H1 (cell line): ENCODE data around the gene AHDC1. TPM values are rescaled to one million over a fixed set of nuclear protein-coding genes. Genes with fewer than 3 reads are reported as not detected.

Experiments used
- CTCF ChIA-PET: fragments of 300-600 bp; sonication (Branson Sonifier 250); formaldehyde crosslinking; loops from one replicate; lab custom pipeline; 2021; ENCODE audit not compliant: partially characterized antibody; lab: Charles Lee
- POLR2A ChIA-PET: fragments of 300-600 bp; sonication (Branson Sonifier 250); formaldehyde crosslinking; loops from one replicate; lab custom pipeline; 2021; ENCODE audit warnings: inconsistent platforms; ENCODE audit not compliant: partially characterized antibody; lab: Charles Lee
- DNase-seq, 2 experiments: peaks; one replicate each; pipeline versions ENCODE4 v3.0.0 to v3.0.0-alpha.2; 2010 to 2022; ENCODE audit warnings: low spot score in 2 of 2, low read depth in 1 of 2, mixed read lengths in 1 of 2
- FAIRE-seq: peaks from 2 replicates; lab custom pipeline; 2011; peaks lifted over from hg19 to GRCh38; lab: Jason Lieb, UNC
- H2AFZ ChIP-seq: 2 replicates; pipeline ENCODE4 v1.8.1; 2012; ENCODE audit warnings: low read length, inconsistent platforms
- H2AK5ac ChIP-seq: 2 replicates; pipeline ENCODE4 v1.6.1; 2013; ENCODE audit warnings: low read depth, low read length
- H2BK120ac ChIP-seq: replicated peaks from 2 replicates; pipeline ENCODE3; 2013; ENCODE audit warnings: low read depth, low read length, inconsistent platforms
- H2BK12ac ChIP-seq: 2 replicates; pipeline ENCODE4 v1.6.1; 2013; ENCODE audit warnings: low read depth, low read length
- H2BK15ac ChIP-seq: 2 replicates; pipeline ENCODE4 v1.6.1; 2013; ENCODE audit warnings: low read length
- H2BK20ac ChIP-seq: 2 replicates; pipeline ENCODE4 v1.6.1; 2013; ENCODE audit warnings: low read length
- H2BK5ac ChIP-seq: 2 replicates; pipeline ENCODE4 v1.6.1; 2013; ENCODE audit warnings: low read depth, low read length
- H3K14ac ChIP-seq: 2 replicates; pipeline ENCODE4 v1.6.1; 2013; ENCODE audit warnings: inconsistent platforms; ENCODE audit not compliant: insufficient read length
- H3K18ac ChIP-seq: 2 replicates; pipeline ENCODE4 v1.6.1; 2013; ENCODE audit warnings: low read length; ENCODE audit errors: extremely low read depth
- H3K23ac ChIP-seq: 2 replicates; pipeline ENCODE4 v1.6.1; 2013; ENCODE audit warnings: inconsistent platforms; ENCODE audit not compliant: insufficient read length
- H3K23me2 ChIP-seq: 2 replicates; pipeline ENCODE4 v1.6.1; 2013; ENCODE audit warnings: low read depth, low read length
- H3K27ac ChIP-seq: 2 replicates; pipeline ENCODE4 v1.6.1; 2011; ENCODE audit warnings: low read depth, low read length, inconsistent platforms
- H3K27me3 ChIP-seq, 4 experiments: replicated peaks in 1 of 4; 1 replicate in 1 of 4; 2 replicates in 3 of 4; pipeline versions ENCODE4 v1.6.1 to v1.8.1; 2011 to 2013; ENCODE audit warnings: low read length in 3 of 4, mild to moderate bottlenecking in 3 of 4, inconsistent platforms in 2 of 4, mixed read lengths in 2 of 4, moderate library complexity in 1 of 4; ENCODE audit not compliant: control insufficient read depth in 3 of 4, insufficient read depth in 3 of 4; ENCODE audit errors: extremely low read depth in 1 of 4
- H3K36me3 ChIP-seq, 4 experiments: 2 replicates each; pipeline versions ENCODE4 v1.6.1 to v1.8.1; 2011 to 2013; ENCODE audit warnings: mild to moderate bottlenecking in 4 of 4, low read length in 3 of 4, moderate library complexity in 2 of 4, control low read depth in 1 of 4, inconsistent platforms in 1 of 4; ENCODE audit not compliant: insufficient read depth in 4 of 4, control insufficient read depth in 2 of 4
- H3K4ac ChIP-seq: replicated peaks from 2 replicates; pipeline ENCODE3; 2013; ENCODE audit warnings: low read length, low read depth, mixed read lengths, inconsistent platforms; ENCODE audit not compliant: insufficient read length
- H3K4me1 ChIP-seq, 4 experiments: replicated peaks in 1 of 4; 1 replicate in 1 of 4; 2 replicates in 3 of 4; pipeline versions ENCODE4 v1.6.1 to v1.8.1; 2011 to 2013; ENCODE audit warnings: low read length in 3 of 4, inconsistent platforms in 2 of 4, mixed read lengths in 1 of 4; ENCODE audit not compliant: insufficient read depth in 4 of 4, control insufficient read depth in 3 of 4
- H3K4me2 ChIP-seq, 2 experiments: 2 replicates each; pipeline versions ENCODE4 v1.6.1 to v1.8.1; 2011 to 2013; ENCODE audit warnings: low read depth in 2 of 2, low read length in 2 of 2, control low read depth in 1 of 2, inconsistent platforms in 1 of 2, mild to moderate bottlenecking in 1 of 2; ENCODE audit not compliant: insufficient read depth in 1 of 2
- H3K4me3 ChIP-seq, 4 experiments: fragments of 200-600, 300-600 bp in 1 of 4; sonication (generic), shearing (Covaris generic), sonication (Bioruptor Twin) in 1 of 4; 2 replicates each; pipeline versions ENCODE4 v1.5.1 to v1.8.1; 2011 to 2016; ENCODE audit warnings: low read length in 4 of 4, low read depth in 3 of 4, control low read depth in 2 of 4, inconsistent platforms in 2 of 4, mild to moderate bottlenecking in 2 of 4, mixed read lengths in 1 of 4, moderate library complexity in 1 of 4; ENCODE audit not compliant: insufficient read depth in 2 of 4; ENCODE audit errors: extremely low read depth in 1 of 4
- H3K56ac ChIP-seq: replicated peaks from 2 replicates; pipeline ENCODE3; 2013; ENCODE audit warnings: low read depth, mild to moderate bottlenecking, mixed read lengths, low read length, inconsistent platforms; ENCODE audit not compliant: insufficient read length
- H3K79me1 ChIP-seq: 2 replicates; pipeline ENCODE4 v1.6.1; 2013; ENCODE audit warnings: low read depth, low read length, control low read depth
- H3K79me2 ChIP-seq, 2 experiments: 2 replicates each; pipeline versions ENCODE4 v1.6.1 to v1.8.1; 2012 to 2013; ENCODE audit warnings: low read length in 2 of 2, mild to moderate bottlenecking in 2 of 2, inconsistent platforms in 1 of 2; ENCODE audit not compliant: insufficient read depth in 2 of 2, control insufficient read depth in 1 of 2
- H3K9ac ChIP-seq, 4 experiments: replicated peaks in 1 of 4; 1 replicate in 1 of 4; 2 replicates in 3 of 4; pipeline versions ENCODE4 v1.6.1 to v1.8.1; 2011 to 2013; ENCODE audit warnings: low read depth in 3 of 4, low read length in 3 of 4, control low read depth in 2 of 4, mild to moderate bottlenecking in 2 of 4, moderate library complexity in 2 of 4, inconsistent platforms in 1 of 4; ENCODE audit errors: extremely low read depth in 1 of 4
- H3K9me3 ChIP-seq, 2 experiments: 2 replicates each; pipeline versions ENCODE4 v1.6.1 to v1.8.1; 2012 to 2013; ENCODE audit warnings: mild to moderate bottlenecking in 2 of 2, moderate library complexity in 2 of 2, control low read depth in 1 of 2, inconsistent platforms in 1 of 2, low read depth in 1 of 2, low read length in 1 of 2, mixed read lengths in 1 of 2; ENCODE audit not compliant: insufficient read depth in 2 of 2
- H4K20me1 ChIP-seq, 2 experiments: replicated peaks in 1 of 2; 2 replicates each; pipeline versions ENCODE3 to v1.8.1; 2011 to 2013; ENCODE audit warnings: inconsistent platforms in 2 of 2, low read length in 2 of 2, mild to moderate bottlenecking in 1 of 2; ENCODE audit not compliant: insufficient read depth in 2 of 2, control insufficient read depth in 1 of 2
- H4K5ac ChIP-seq: 2 replicates; pipeline ENCODE4 v1.6.1; 2013; ENCODE audit warnings: low read length, low read depth, mixed read lengths, inconsistent platforms; ENCODE audit not compliant: insufficient read length
- H4K8ac ChIP-seq: 2 replicates; pipeline ENCODE4 v1.8.0; 2013; ENCODE audit warnings: mild to moderate bottlenecking, moderate library complexity, low read length, inconsistent platforms; ENCODE audit not compliant: insufficient read depth; ENCODE audit errors: extremely low read depth
- H4K91ac ChIP-seq: replicated peaks from 2 replicates; pipeline ENCODE3; 2013; ENCODE audit warnings: low read length, mixed read lengths, inconsistent platforms; ENCODE audit not compliant: insufficient read length
- BACH1 ChIP-seq: IDR thresholded peaks from 2 replicates; pipeline ENCODE4 v1.6.1; 2012; ENCODE audit warnings: low read length, improper control_type of control experiment
- CBX8 ChIP-seq: fragments of 300-800, 300-1000 bp; sonication (generic); IDR thresholded peaks from 2 replicates; pipeline ENCODE4 v1.7.1; 2016; ENCODE audit warnings: low read depth, low read length, borderline replicate concordance
- CTBP2 ChIP-seq: IDR thresholded peaks from 2 replicates; pipeline ENCODE4 v1.7.0; 2011; ENCODE audit warnings: borderline replicate concordance, mild to moderate bottlenecking, moderate library complexity, mixed read lengths, low read length; ENCODE audit not compliant: insufficient read depth, insufficient read length
- EP300 ChIP-seq, 2 experiments: IDR thresholded peaks; 1 replicate in 1 of 2; 2 replicates in 1 of 2; pipeline ENCODE4 v1.6.1; 2011 to 2012; ENCODE audit warnings: low read depth in 2 of 2, low read length in 2 of 2, mild to moderate bottlenecking in 2 of 2, borderline replicate concordance in 1 of 2, inconsistent platforms in 1 of 2, moderate library complexity in 1 of 2
- EZH2 ChIP-seq: fragments of 200-600 bp; sonication (generic); IDR thresholded peaks from 2 replicates; pipeline ENCODE4 v1.7.1; 2012; ENCODE audit warnings: low read depth, mild to moderate bottlenecking, moderate library complexity, low read length, inconsistent platforms; ENCODE audit not compliant: severe bottlenecking
- PHF8 ChIP-seq: fragments of 200-600 bp; sonication (generic); conservative IDR thresholded peaks from 2 replicates; pipeline ENCODE4 v1.7.1; 2012; ENCODE audit warnings: low read depth, mild to moderate bottlenecking, inconsistent platforms, low read length, moderate library complexity
- RNF2 ChIP-seq: fragments of 200-900, 300-1000 bp; sonication (generic); IDR thresholded peaks from 2 replicates; pipeline ENCODE4 v1.7.1; 2016; ENCODE audit warnings: borderline replicate concordance, low read depth, mild to moderate bottlenecking, antibody characterized with exemption, low read length; ENCODE audit not compliant: poor library complexity, severe bottlenecking; ENCODE audit errors: missing control alignments
- USF2 ChIP-seq: IDR thresholded peaks from 2 replicates; pipeline ENCODE4 v1.6.1; 2011; ENCODE audit warnings: low read length, improper control_type of control experiment
- WGBS, 2 experiments: shearing (Covaris generic) in 1 of 2; methylation state at CpG; one replicate each; pipeline versions ENCODE4 v1.1.6 to v1.1.7; 2013 to 2015; ENCODE audit warnings: low lambda C conversion rate in 2 of 2, mixed read lengths in 2 of 2, inconsistent platforms in 1 of 2, low coverage in 1 of 2, missing lambda C conversion rate in 1 of 2; ENCODE audit not compliant: insufficient replicate concordance in 2 of 2, insufficient coverage in 1 of 2, insufficient read length in 1 of 2; ENCODE audit errors: extremely low coverage in 1 of 2, missing lambda C conversion rate in 1 of 2; 5-methylcytosine and 5-hydroxymethylcytosine counted together
- polyA plus RNA-seq, 7 experiments: library from polyadenylated mRNA; depleted of rRNA in 3 of 7; stranded (reverse) in 5 of 7; unstranded in 2 of 7; fragments of >200 nt in 5 of 7; fragments of 200-250 nt in 2 of 7; gene quantifications; 1 replicate in 5 of 7; 2 replicates in 1 of 7; 4 replicates in 1 of 7; pipeline versions ENCODE4 v1.2.1 to v1.2.3, GENCODE V29; 2011 to 2013; ENCODE audit warnings: missing spikeins in 2 of 7, mixed read lengths in 2 of 7
- total RNA-seq: library from RNA; stranded (reverse); fragmentation: NEBNext Ultra II Directional; extraction: Animal tissue kit (Norgen Biotek cat#: 25700); gene quantifications from 2 replicates; pipeline ENCODE4 v1.2.1, GENCODE V29; 2021

AHDC1 gene
- total and polyA plus RNA-seq, 2 of the 8 experiments (the other 6 are each of a cell fraction or from before 2014, with no cell fraction given) = 4.4 to 35.1 TPM

- H3K27me3 ChIP-seq = peaks cover 18 to 27% (median 26%) of the 10 kb centered on the region in 4 experiments
- no peaks in the 10 kb centered on the region for H3K79me2 ChIP-seq
- H3K18ac ChIP-seq = no peak overlapping the region
- H3K4me1 ChIP-seq = peaks cover 0 to 3% (median 0%) of the 10 kb centered on the region in 4 experiments; a peak in 3 of 7 replicates
- H3K79me1 ChIP-seq = no peaks in the 10 kb centered on the region
- CTCF ChIA-PET = interaction anchor here (0.6 to 4.2 kb wide), 9 partner anchors 9 to 32 kb away, joined by 3 to 20 read pairs (median 4); no protein-coding TSS in a partner anchor
- H2AK5ac ChIP-seq = no peak overlapping the region
- H4K20me1 ChIP-seq = no peaks in the 10 kb centered on the region
- no peak overlapping the region for H3K4ac ChIP-seq
- no peak overlapping the region for H3K4me3 ChIP-seq
- H4K8ac ChIP-seq = no peak overlapping the region
- H2BK20ac ChIP-seq = no peak overlapping the region
- H3K56ac ChIP-seq = no peak overlapping the region
- DNase-seq (no peak), FAIRE-seq (no peak)
- H3K9me3 ChIP-seq = no peaks in the 10 kb centered on the region
- no peak overlapping the region for H2BK12ac ChIP-seq
- H4K5ac ChIP-seq = no peak overlapping the region
- POLR2A ChIA-PET = interaction anchor here (1.3 kb wide), 1 partner anchor 25 kb away, joined by 4 read pairs; no protein-coding TSS in a partner anchor
- no peak overlapping the region for H2BK15ac ChIP-seq
- H2AFZ ChIP-seq = no peak overlapping the region
- H3K36me3 ChIP-seq = no peaks in the 10 kb centered on the region
- H3K23me2 ChIP-seq = peaks cover 6% of the 10 kb centered on the region; the same call in 1 of the 2 replicates
- H3K23ac ChIP-seq = no peak overlapping the region
- WGBS, 2 experiments = 92% methylated on average over 5 of the region's 5 CpGs; no CpG with 5 or more reads in 1 of the 2 experiments
- H3K4me2 ChIP-seq = no peak overlapping the region
- H2BK120ac ChIP-seq = no peak overlapping the region
- no peak overlapping the region for H3K14ac ChIP-seq
- no peak overlapping the region for H2BK5ac ChIP-seq
- H3K9ac ChIP-seq = no peak overlapping the region
- H4K91ac ChIP-seq = no peak overlapping the region
- no peak overlapping the region for H3K27ac ChIP-seq
- TF ChIP-seq CTBP2 (no peak), EZH2 (no peak), PHF8 (no peak), RNF2 (no peak), BACH1 (no peak), CBX8 (no peak), EP300 (IDR thresholded peaks at IDR 0.05; ENCODE audit: borderline replicate concordance in 1 of 2, low read depth in 2 of 2, low read length in 2 of 2) (no peak), USF2 (no peak)
Observed at GRCh38 chr1:27638047-27638734, 34.2 kb upstream of the AHDC1 start.
